Loucy (cell line): ENCODE measurements around the gene BBOX1.

Source experiments
- H2AFZ ChIP-seq: fragments of 200-600 bp; sonication (generic); 2 replicates; pipeline ENCODE4 v1.6.0; 2016; ENCODE audit warnings: antibody characterized with exemption, mild to moderate bottlenecking, low read length, moderate library complexity
- H3F3A ChIP-seq: fragments of 200-600 bp; 2 replicates; pipeline ENCODE4 v1.6.0; 2016; ENCODE audit warnings: antibody characterized with exemption, low read depth, mild to moderate bottlenecking
- H3K27me3 ChIP-seq: fragments of 200-600 bp; sonication (generic); 2 replicates; pipeline ENCODE4 v1.6.1; 2014; ENCODE audit warnings: low read length, mild to moderate bottlenecking; ENCODE audit not compliant: insufficient read depth, poor library complexity, severe bottlenecking
- H3K36me3 ChIP-seq: fragments of 200-600 bp; sonication (generic); 2 replicates; pipeline ENCODE4 v1.6.1; 2016; ENCODE audit warnings: low read length; ENCODE audit not compliant: insufficient read depth
- H3K4me1 ChIP-seq: fragments of 200-600 bp; sonication (generic); 2 replicates; pipeline ENCODE4 v1.5.1; 2014; ENCODE audit warnings: low read length, mild to moderate bottlenecking; ENCODE audit not compliant: insufficient read depth, poor library complexity, severe bottlenecking
- H3K4me2 ChIP-seq: fragments of 200-600 bp; sonication (generic); 2 replicates; pipeline ENCODE4 v1.6.0; 2014; ENCODE audit warnings: antibody characterized with exemption, low read length, low read depth, mild to moderate bottlenecking; ENCODE audit not compliant: poor library complexity, severe bottlenecking
- H3K4me3 ChIP-seq: fragments of 200-600 bp; sonication (generic); 2 replicates; pipeline ENCODE4 v1.5.1; 2014; ENCODE audit warnings: low read length, mild to moderate bottlenecking, mixed read lengths; ENCODE audit not compliant: poor library complexity, severe bottlenecking
- H3K79me2 ChIP-seq: fragments of 200-600 bp; sonication (generic); 2 replicates; pipeline ENCODE4 v1.6.1; 2014; ENCODE audit warnings: low read length; ENCODE audit not compliant: insufficient read depth
- H3K9ac ChIP-seq: fragments of 200-600 bp; sonication (generic); 2 replicates; pipeline ENCODE4 v1.6.0; 2014; ENCODE audit warnings: mild to moderate bottlenecking, low read depth, low read length, moderate library complexity; ENCODE audit not compliant: poor library complexity, severe bottlenecking
- H3K9me2 ChIP-seq: fragments of 200-600 bp; sonication (generic); replicated peaks from 2 replicates; pipeline ENCODE4 v1.6.1; 2016; ENCODE audit warnings: low read depth, low read length, mixed read lengths
- H3K9me3 ChIP-seq: fragments of 200-600 bp; sonication (generic); 2 replicates; pipeline ENCODE4 v1.6.1; 2014; ENCODE audit warnings: mild to moderate bottlenecking, antibody characterized with exemption, low read length, low read depth; ENCODE audit not compliant: insufficient read depth
- H4K20me1 ChIP-seq: fragments of 200-600 bp; sonication (generic); 2 replicates; pipeline ENCODE4 v1.6.0; 2014; ENCODE audit warnings: antibody characterized with exemption, low read length, mild to moderate bottlenecking; ENCODE audit not compliant: insufficient read depth, poor library complexity, severe bottlenecking
- EZH2phosphoT487 ChIP-seq: fragments of 200-600 bp; IDR thresholded peaks from 2 replicates; pipeline ENCODE4 v1.6.1; 2018; ENCODE audit warnings: antibody characterized with exemption, mild to moderate bottlenecking, moderate library complexity, borderline replicate concordance
- TF ChIP-seq, protein P1 (sequence below): fragments of 200-600 bp; sonication (generic); conservative IDR thresholded peaks from 2 replicates; pipeline ENCODE4 v1.5.1; 2014; ENCODE audit warnings: mild to moderate bottlenecking, antibody characterized with exemption, low read length

Gene BBOX1

DNA sequence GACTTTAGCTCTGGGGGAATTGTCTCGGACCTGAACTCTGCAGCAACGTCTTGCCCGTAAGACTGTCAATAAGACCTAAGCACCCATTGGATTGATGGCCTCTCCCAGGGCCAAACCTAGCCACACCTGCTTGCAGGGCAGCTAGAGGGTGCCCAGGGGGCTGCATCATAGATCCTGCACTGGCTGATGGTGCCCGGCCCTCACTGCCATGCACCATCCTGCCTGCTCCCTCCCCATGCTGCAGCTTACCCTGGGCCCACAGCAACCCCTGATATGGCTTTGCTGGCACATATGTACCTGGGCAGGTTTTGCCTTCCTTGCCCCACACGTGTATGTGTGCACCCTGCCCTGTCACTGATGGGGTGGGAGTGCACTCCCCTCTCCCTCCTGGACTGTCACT is 8.9 kb upstream of the BBOX1 start:
- H3K4me3 ChIP-seq, result no peak overlapping the region
- no peak overlapping the region for H3K9ac ChIP-seq
- peaks cover 10% of the 10 kb centered on the region; the same call in 1 of the 2 replicates for H3K9me3 ChIP-seq
- no peaks in the 10 kb centered on the region for H3K4me1 ChIP-seq
- no peaks in the 10 kb centered on the region for H3K79me2 ChIP-seq
- no peaks in the 10 kb centered on the region for H3K27me3 ChIP-seq
- H2AFZ ChIP-seq, result no peak overlapping the region
- H3K9me2 ChIP-seq, result no peaks in the 10 kb centered on the region
- no peak for TF ChIP-seq EZH2phosphoT487
- TF ChIP-seq, protein P1, sequence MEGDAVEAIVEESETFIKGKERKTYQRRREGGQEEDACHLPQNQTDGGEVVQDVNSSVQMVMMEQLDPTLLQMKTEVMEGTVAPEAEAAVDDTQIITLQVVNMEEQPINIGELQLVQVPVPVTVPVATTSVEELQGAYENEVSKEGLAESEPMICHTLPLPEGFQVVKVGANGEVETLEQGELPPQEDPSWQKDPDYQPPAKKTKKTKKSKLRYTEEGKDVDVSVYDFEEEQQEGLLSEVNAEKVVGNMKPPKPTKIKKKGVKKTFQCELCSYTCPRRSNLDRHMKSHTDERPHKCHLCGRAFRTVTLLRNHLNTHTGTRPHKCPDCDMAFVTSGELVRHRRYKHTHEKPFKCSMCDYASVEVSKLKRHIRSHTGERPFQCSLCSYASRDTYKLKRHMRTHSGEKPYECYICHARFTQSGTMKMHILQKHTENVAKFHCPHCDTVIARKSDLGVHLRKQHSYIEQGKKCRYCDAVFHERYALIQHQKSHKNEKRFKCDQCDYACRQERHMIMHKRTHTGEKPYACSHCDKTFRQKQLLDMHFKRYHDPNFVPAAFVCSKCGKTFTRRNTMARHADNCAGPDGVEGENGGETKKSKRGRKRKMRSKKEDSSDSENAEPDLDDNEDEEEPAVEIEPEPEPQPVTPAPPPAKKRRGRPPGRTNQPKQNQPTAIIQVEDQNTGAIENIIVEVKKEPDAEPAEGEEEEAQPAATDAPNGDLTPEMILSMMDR, result no peak
- H4K20me1 ChIP-seq, result no peaks in the 10 kb centered on the region
- no peak overlapping the region for H3K4me2 ChIP-seq
- no peaks in the 10 kb centered on the region for H3F3A ChIP-seq
- no peaks in the 10 kb centered on the region for H3K36me3 ChIP-seq

DNA sequence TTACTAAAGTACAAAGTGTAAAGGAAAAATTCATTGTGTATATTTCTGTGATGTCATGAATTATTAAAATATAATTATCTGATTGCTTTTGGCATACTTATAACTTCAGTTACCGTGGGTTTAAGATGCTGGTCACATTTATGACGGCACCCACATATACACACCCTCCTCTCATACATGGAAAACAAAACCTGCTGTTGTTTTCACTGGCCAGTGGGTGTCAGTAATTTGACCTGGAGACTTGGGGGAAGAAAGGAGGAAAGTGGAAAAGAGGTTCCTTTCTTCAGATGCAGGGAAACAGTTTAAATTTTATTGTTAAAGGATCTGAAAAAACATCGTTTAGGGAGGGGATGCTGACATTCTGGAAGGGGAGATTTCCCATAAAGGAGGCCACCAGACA is 742 bp upstream of the BBOX1 start:
- H3K4me3 ChIP-seq, result no peak overlapping the region

DNA sequence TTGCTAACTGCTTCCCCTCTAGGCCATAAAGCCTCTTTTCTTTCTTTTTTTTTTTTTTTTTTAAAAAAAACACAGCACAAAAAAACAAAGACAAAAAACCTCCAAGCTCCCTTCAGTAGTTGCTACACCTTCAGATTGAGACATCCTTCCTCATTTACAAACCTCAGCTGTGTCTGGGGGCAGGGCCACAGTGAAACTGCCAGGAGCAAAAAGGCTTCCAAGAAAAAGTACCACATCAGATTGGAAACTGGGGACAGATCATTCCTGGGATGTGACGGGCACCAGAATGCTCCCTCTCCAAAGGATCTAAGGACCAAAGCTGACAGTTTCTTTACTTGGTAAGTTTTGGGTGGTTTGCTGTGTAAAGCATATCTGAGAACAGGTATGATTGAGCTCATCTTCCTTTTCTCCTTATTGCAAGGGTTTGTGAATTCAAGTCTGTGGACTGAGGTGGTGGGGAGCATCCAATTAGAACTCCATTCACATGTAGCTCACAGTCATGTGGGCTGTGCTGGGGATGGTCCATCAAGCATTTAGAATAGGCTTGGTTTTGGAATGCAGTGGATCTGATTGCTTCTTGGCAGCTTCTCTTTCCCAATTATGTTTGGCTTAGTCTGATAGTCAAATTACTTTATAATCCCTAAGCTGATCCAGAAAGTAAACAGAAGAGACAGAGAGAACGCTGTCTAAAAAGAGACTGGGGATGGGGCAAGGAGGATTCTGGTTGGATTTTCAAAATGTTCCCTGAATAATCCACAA is 705 bp downstream of the BBOX1 start:
- no peaks in the 10 kb centered on the region for H4K20me1 ChIP-seq
- no peaks in the 10 kb centered on the region for H3K27me3 ChIP-seq
- H3K79me2 ChIP-seq, result no peaks in the 10 kb centered on the region
- H3K4me2 ChIP-seq, result no peak overlapping the region
- no peak for TF ChIP-seq EZH2phosphoT487
- TF ChIP-seq, protein P1, result no peak
- peaks cover 8% of the 10 kb centered on the region for H3K4me1 ChIP-seq
- H3K36me3 ChIP-seq, result no peaks in the 10 kb centered on the region
- no peak overlapping the region for H2AFZ ChIP-seq
- no peaks in the 10 kb centered on the region for H3K9me2 ChIP-seq
- H3F3A ChIP-seq, result no peaks in the 10 kb centered on the region
- peaks cover 13% of the 10 kb centered on the region; the same call in 1 of the 2 replicates for H3K9me3 ChIP-seq
- H3K9ac ChIP-seq, result no peak overlapping the region
- H3K4me3 ChIP-seq, result no peak overlapping the region

More for the DNA sequence above, 742 bp upstream of the BBOX1 start:
- no peaks in the 10 kb centered on the region for H3K27me3 ChIP-seq
- H3K9me3 ChIP-seq, result peaks cover 23% of the 10 kb centered on the region; the same call in 1 of the 2 replicates
- H3K9me2 ChIP-seq, result no peaks in the 10 kb centered on the region
- no peaks in the 10 kb centered on the region for H3F3A ChIP-seq
- H3K9ac ChIP-seq, result no peak overlapping the region
- H4K20me1 ChIP-seq, result no peaks in the 10 kb centered on the region
- H3K79me2 ChIP-seq, result no peaks in the 10 kb centered on the region
- peaks cover 8% of the 10 kb centered on the region for H3K4me1 ChIP-seq
- H3K36me3 ChIP-seq, result no peaks in the 10 kb centered on the region
- no peak overlapping the region for H2AFZ ChIP-seq
- no peak overlapping the region for H3K4me2 ChIP-seq
- no peak for TF ChIP-seq EZH2phosphoT487
- TF ChIP-seq, protein P1, result peak; percentile 35; the same call in 1 of the 2 replicates
